Pons (tissue), 1 donor: ENCODE results near the gene LEP.

Experiments used
- DNase-seq: peaks from one replicate; pipeline ENCODE4 v3.0.0-alpha.2; 2016; ENCODE audit warnings: low spot score

Gene LEP

GRCh38 chr7:128240696-128241386 is at the start of gene LEP:
TSS of gene LEP (plus strand) at chr7:128241278. CDS start at chr7:128252019, 10,741 bp downstream.
- no peak for DNase-seq

DNA sequence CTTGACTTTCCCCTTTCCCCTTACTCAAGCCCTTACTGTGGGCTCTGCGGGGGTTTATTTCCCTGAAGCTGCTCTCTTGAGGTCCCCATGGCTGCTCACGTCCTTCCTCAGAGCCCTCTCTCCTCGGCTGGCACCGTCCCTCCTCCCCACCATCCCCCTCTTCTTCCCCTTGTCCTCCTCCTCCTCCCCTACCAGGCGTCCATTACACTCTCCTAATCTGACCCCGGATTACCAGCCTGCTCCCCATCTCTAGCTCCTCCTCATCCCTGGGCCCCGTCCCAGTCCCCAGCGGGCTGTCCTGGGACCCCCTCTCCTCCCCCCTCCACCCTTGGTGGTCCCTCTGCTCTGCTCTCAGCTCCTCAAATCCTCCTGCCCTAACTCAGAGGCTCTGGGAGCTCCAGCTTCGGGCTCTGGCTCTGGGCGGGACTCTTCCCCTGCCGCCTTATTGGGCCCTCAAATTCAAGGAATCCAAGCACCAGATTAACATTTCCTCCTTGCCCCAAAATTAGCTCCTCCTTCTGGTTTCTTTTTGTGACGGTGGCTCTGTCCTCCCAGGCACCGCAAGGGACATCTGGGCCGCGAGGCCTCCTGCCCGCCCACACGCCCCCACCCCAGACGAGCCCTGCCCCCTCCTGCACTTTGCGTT is 48.5 kb upstream of the LEP start:
- no peak for DNase-seq

- DNase-seq = no peak
Observed at GRCh38 chr7:128194533-128195282, 46.4 kb upstream of the LEP start.

DNA sequence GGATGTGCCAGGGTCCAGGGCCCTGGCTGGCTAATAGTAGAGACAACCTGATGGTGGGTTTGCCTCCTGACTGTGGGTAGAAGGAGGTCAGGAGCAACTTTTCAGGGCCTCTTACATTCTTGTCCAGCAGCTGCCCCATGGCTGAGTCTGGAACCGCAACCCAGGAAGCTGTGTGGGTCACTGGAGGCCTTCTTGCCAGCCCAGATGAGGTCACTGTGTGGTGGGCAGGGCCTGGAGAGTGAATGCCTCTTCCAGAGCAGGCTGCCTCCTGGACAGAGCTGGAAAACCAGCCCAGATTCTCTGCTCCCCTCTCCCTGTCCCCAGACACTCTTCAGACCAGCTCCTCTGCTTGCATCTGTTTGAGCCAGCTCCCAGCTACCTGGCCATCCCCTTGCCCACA is 43.5 kb upstream of the LEP start:
- DNase-seq = no peak

DNA sequence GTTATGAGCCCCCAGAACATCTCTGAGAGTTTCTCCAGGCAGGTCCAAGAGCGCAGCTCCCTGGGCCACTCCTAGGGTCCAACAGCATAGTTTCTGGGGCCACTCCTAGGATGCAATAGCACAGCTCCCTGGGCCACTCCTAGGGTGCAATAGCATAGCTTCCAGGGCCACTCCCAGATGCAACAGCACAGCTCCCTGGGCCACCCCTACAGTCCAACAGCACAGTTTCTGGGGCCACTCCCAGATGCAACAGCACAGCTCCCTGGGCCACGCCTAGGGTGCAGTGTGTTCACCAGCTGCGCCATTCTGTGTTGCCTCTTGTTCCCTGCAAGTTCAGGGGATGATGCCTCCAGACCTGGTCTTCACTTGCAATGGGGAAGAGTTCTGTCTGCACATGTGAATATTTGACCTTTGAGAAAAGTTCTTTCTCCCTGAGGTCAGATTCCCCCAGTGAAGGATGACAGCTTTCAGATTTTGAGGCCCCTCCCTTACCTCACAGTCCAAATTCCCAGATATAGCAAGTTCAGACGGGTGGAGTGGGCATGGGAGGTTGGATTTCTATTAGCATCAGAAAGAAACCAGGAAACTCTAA is 43.0 kb upstream of the LEP start:
- DNase-seq = no peak

- DNase-seq = no peak
Observed at GRCh38 chr7:128200376-128200775, 40.7 kb upstream of the LEP start.

GRCh38 chr7:128201067-128201689 is 39.9 kb upstream of the LEP start:
- DNase-seq = no peak

DNA sequence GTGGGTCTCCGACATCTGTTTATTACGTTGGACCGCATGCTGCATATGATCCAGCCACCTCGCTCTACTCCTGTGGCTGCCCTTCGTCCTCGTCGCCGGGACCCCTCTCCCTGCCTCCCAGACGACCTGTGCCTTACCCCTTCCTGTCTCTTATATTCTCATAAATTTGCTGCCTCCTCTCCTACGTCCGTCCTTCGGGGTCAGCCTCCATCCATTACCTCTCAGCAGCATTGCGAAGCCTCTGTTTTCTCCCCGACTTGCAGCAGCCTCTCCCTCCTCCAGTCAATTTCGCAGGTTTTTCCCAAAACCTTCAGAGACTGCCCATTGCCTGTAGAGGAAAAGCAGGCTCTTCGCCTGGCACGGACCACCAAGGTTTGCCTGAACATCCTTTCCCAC is 39.4 kb upstream of the LEP start:
- no peak for DNase-seq

GRCh38 chr7:128202287-128202957 is 38.7 kb upstream of the LEP start:
- no peak for DNase-seq

DNA sequence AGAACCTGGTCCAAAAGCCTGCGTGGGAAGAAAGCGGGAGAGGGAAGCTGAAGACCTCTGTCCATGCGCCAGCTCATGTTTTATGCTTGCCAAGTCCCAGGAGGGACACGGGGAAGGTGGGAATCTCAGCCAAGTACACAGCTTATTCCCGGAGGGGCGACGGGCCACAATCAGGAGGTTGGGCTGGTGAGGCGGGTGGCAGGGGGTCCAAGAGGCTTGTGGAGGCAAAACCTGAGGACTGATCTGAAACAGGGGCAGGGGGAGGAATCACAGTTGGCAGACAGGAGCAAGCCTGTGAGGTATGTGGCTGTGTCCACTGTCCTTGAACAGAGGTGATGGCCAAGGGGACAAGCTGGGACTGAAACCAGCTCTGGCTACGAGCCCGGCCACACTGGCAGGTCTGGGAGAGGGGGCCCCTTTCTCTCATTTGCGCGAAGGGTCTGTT is 38.0 kb upstream of the LEP start:
- DNase-seq = no peak

GRCh38 chr7:128203710-128204214 is 37.3 kb upstream of the LEP start:
- no peak for DNase-seq

GRCh38 chr7:128204455-128204854 is 36.6 kb upstream of the LEP start:
- no peak for DNase-seq

GRCh38 chr7:128205068-128205467 is 36.0 kb upstream of the LEP start:
- DNase-seq = no peak

- DNase-seq = no peak
Observed at GRCh38 chr7:128206017-128206746, 34.9 kb upstream of the LEP start.

DNA sequence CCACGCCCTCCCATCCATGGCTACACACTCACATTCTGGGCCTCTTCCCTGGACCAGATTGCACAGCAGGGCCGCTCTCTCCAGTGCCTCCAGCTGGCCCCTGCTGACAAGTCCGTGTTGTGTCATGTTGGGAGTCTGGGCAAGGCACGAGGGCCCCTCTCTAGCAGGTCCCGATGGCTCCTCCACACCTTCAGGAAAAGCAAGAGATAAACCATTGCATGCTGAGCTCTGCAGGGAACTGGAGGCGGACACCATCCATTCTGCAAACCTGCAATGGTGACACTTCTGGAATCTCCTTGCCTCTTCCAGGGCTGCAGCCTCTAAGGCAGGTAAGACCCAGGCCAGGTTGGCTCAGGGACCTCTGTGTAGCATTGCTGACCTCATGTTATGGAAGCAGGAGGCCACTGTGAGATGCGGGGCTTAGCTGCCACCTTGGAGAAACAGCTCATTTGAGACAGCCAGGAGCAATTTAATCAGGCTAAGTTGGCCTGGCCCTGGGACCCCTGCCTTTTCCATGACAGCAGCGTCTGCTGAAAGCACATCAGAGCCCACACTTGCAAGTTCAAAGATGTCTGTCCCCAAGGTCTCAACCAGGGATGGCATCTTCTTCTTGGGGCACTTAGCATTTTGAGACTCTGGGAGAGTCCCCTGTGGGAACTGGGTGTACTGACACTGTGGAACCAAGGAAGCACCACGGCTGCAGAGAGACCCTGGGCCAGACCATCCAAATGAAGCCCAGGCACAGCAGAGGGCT is 34.2 kb upstream of the LEP start:
- no peak for DNase-seq

- no peak for DNase-seq
Observed at GRCh38 chr7:128207609-128208008, 33.5 kb upstream of the LEP start.

DNA sequence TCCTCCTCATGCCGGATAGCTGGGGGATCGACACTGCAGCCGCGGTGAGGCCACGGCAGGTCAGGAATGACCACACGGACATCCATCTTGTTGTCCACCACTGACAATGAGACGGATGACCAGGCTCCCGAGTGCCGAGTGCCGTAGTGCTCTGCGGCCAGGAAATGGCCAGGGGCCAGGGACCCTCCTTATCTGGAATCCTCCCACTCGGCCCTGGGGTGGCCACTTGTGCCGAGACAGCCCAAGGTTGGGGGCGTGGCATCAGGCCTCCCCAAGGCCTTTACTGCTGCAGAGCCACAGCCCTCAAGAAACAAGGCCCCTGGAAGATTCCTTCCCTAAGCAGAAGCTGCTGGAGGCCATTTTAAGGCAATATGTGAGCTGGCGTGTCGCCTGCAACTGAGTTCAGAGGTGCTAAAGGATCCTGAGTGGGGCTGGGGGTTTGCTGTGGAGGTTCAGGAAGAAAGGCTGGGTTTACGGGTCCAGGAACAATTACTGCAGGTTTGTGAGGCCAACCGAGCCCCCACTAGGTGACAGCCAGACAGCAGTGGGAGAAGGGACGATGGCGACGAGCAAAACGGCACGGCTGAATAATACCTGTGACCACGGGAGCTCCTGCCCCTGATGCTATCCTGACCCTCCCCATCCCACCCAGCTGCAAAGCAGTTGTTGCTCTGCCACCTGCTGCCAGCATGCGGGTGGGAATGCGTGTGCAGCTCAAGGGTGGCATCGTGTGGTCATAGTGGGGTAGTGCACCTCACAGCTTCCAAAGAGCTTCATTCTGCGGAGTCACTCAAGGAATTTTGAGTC is 31.6 kb upstream of the LEP start:
- DNase-seq = peak; percentile 79

GRCh38 chr7:128210036-128210347 is 31.1 kb upstream of the LEP start:
- DNase-seq = no peak
